Epithelial cell of esophagus (primary cell): ENCODE measurements around the gene DSG2.

Source experiments
- DNase-seq: peaks from one replicate; pipeline ENCODE4 v3.0.0; 2010; ENCODE audit warnings: low read depth
- H3K4me3 ChIP-seq: 2 replicates; pipeline ENCODE4 v1.5.1; 2011; ENCODE audit warnings: mild to moderate bottlenecking, low read length, control low read depth
- CTCF ChIP-seq: IDR thresholded peaks from 2 replicates; pipeline ENCODE4 v1.5.1; 2011; ENCODE audit warnings: low read depth, mild to moderate bottlenecking, low read length, control low read depth, inconsistent platforms; ENCODE audit not compliant: insufficient read depth; ENCODE audit errors: missing control alignments

DSG2 gene

GRCh38 chr18:31591113-31591512 is 93.1 kb downstream of the DSG2 start:
- no peak for DNase-seq
- no peak overlapping the region for H3K4me3 ChIP-seq
- no peak for TF ChIP-seq CTCF

GRCh38 chr18:31591628-31592027 is 93.7 kb downstream of the DSG2 start, which contains the start of gene TTR:
Gene TTR, plus strand, starts transcription at chr18:31591877. Its CDS starts 26 bp downstream, at chr18:31591903.
- H3K4me3 ChIP-seq: no peak within 1 kb of the TSS
- no peak for DNase-seq
- TF ChIP-seq CTCF: no peak

- H3K4me3 ChIP-seq: no peak overlapping the region
- no peak for DNase-seq
- no peak for TF ChIP-seq CTCF
These were observed 94.7 kb downstream of the DSG2 start for GRCh38 chr18:31592506-31593157.

GRCh38 chr18:31595121-31595771 is 97.3 kb downstream of the DSG2 start:
- H3K4me3 ChIP-seq: no peak overlapping the region
- no peak for DNase-seq
- TF ChIP-seq CTCF: no peak

GRCh38 chr18:31596081-31596872 is 98.3 kb downstream of the DSG2 start:
- H3K4me3 ChIP-seq: no peak overlapping the region
- TF ChIP-seq CTCF: no peak
- DNase-seq: no peak

- TF ChIP-seq CTCF: no peak
- no peak overlapping the region for H3K4me3 ChIP-seq
- no peak for DNase-seq
These were observed 100.2 kb downstream of the DSG2 start for GRCh38 chr18:31598021-31598805.
